ENCODE data around the gene SCN8A. TPM values are rescaled to one million over a fixed set of nuclear protein-coding genes. Genes with fewer than 3 reads are reported as not detected.

The SCN8A gene
- total RNA-seq (2022): 5.4 and 7.2 TPM in 2 replicates
- Bru-seq, nascent RNA: percentile 60 among the genes with signal in this experiment
- percentile 48 among the genes with signal in this experiment for BruChase-seq, experiment 1, labeled RNA remaining after a 6-hour chase
- percentile 48 among the genes with signal in this experiment for BruChase-seq, experiment 2, labeled RNA remaining after a 2-hour chase
- long read RNA-seq, partial matches to known transcripts: 0 of 6 reads
- long read RNA-seq, other reads (novel, unspliced or antisense): 6 of 6 reads

GRCh38 chr12:51591016-51591901, at the start of gene SCN8A:
SCN8A (plus strand) TSS chr12:51591233; CDS start chr12:51662818, 71,585 bp downstream.
- H3K9me3 Mint-ChIP-seq (ENCODE audit: low read depth, unreplicated experiment): no peaks in the 10 kb centered on the region
- peak; percentile 61 for DNase-seq
- CTCF ChIA-PET: no interaction called here
- H3K36me3 Mint-ChIP-seq (ENCODE audit: insufficient read depth, unreplicated experiment): peaks cover 19% of the 10 kb centered on the region
- peak within 1 kb of the TSS; percentile 91 for H3K4me3 Mint-ChIP-seq (ENCODE audit: low read depth, unreplicated experiment)
- no peaks in the 10 kb centered on the region for H3K27me3 Mint-ChIP-seq (ENCODE audit: unreplicated experiment)
- H3K4me1 Mint-ChIP-seq (ENCODE audit: low read depth, unreplicated experiment): peaks cover 2% of the 10 kb centered on the region
- H3K27ac Mint-ChIP-seq (ENCODE audit: unreplicated experiment): peak within 1 kb of the TSS; percentile 61
- BruUV-seq (replicated peaks): no TSS peak
- intact Hi-C loops (cut with micrococcal nuclease; ENCODE audit: unreplicated experiment): no loop called here
- TF ChIP-seq CTCF (IDR thresholded peaks at IDR 0.05; ENCODE audit: unreplicated experiment): no peak

GRCh38 chr12:51546097-51546496, 44.9 kb upstream of the SCN8A start:
- intact Hi-C loops (cut with micrococcal nuclease; ENCODE audit: unreplicated experiment): no loop called here
- no peaks in the 10 kb centered on the region for H3K36me3 Mint-ChIP-seq (ENCODE audit: insufficient read depth, unreplicated experiment)
- no peak overlapping the region for H3K27ac Mint-ChIP-seq (ENCODE audit: unreplicated experiment)
- CTCF ChIA-PET: no interaction called here
- H3K9me3 Mint-ChIP-seq (ENCODE audit: low read depth, unreplicated experiment): no peaks in the 10 kb centered on the region
- no peak for DNase-seq
- no peak for TF ChIP-seq CTCF (IDR thresholded peaks at IDR 0.05; ENCODE audit: unreplicated experiment)
- BruUV-seq (replicated peaks): no TSS peak
- no peaks in the 10 kb centered on the region for H3K4me1 Mint-ChIP-seq (ENCODE audit: low read depth, unreplicated experiment)
- peaks cover 42% of the 10 kb centered on the region for H3K27me3 Mint-ChIP-seq (ENCODE audit: unreplicated experiment)
- no peak overlapping the region for H3K4me3 Mint-ChIP-seq (ENCODE audit: low read depth, unreplicated experiment)

DNA sequence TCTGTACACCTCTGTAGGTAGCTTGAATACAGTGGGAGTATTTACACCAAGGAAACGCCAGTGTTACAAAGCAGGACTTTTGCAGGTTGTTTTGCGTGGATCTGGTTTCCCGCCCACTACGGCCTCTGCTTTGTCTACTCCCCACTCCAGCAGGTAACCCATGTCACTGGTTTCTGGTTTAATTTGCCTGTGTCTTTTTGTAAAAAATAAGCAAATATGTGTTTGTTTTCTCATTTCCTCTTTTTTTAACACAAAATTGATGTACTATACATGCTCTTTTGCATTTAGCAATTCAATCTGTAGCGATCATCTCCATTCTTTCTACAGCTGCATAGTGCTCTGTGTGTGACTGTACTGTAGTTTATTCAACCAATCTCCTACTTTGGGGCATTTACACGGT, 43.4 kb upstream of the SCN8A start:
- H3K4me1 Mint-ChIP-seq (ENCODE audit: low read depth, unreplicated experiment): no peaks in the 10 kb centered on the region
- CTCF ChIA-PET: no interaction called here
- H3K27me3 Mint-ChIP-seq (ENCODE audit: unreplicated experiment): peaks cover 57% of the 10 kb centered on the region
- no peaks in the 10 kb centered on the region for H3K36me3 Mint-ChIP-seq (ENCODE audit: insufficient read depth, unreplicated experiment)
- H3K4me3 Mint-ChIP-seq (ENCODE audit: low read depth, unreplicated experiment): no peak overlapping the region
- intact Hi-C loops (cut with micrococcal nuclease; ENCODE audit: unreplicated experiment): no loop called here
- H3K9me3 Mint-ChIP-seq (ENCODE audit: low read depth, unreplicated experiment): no peaks in the 10 kb centered on the region
- DNase-seq: no peak
- no peak overlapping the region for H3K27ac Mint-ChIP-seq (ENCODE audit: unreplicated experiment)
- BruUV-seq (replicated peaks): no TSS peak
- TF ChIP-seq CTCF (IDR thresholded peaks at IDR 0.05; ENCODE audit: unreplicated experiment): no peak

DNA sequence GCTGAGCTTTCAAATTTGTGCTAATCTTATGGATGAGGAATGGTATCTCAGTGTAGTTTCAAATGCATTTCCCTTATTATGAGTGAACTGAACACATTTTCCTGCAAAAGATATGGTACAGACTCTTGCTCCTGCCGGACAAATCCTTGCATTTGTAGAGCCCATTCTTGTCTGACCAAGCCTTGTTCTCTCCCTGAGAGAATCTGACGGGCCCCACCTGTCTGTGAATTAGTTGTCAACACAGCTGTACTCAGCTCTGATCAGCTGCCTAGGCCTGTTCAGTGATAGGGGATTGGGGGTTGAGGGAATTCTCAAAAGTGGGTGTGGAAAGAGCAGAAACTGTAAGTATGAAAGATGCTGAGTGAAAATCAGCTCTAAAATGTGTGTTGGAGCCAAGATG, 42.8 kb upstream of the SCN8A start:
- peaks cover 63% of the 10 kb centered on the region for H3K27me3 Mint-ChIP-seq (ENCODE audit: unreplicated experiment)
- no peaks in the 10 kb centered on the region for H3K9me3 Mint-ChIP-seq (ENCODE audit: low read depth, unreplicated experiment)
- no TSS peak for BruUV-seq (replicated peaks)
- CTCF ChIA-PET: no interaction called here
- DNase-seq: no peak
- no peaks in the 10 kb centered on the region for H3K36me3 Mint-ChIP-seq (ENCODE audit: insufficient read depth, unreplicated experiment)
- H3K4me3 Mint-ChIP-seq (ENCODE audit: low read depth, unreplicated experiment): no peak overlapping the region
- intact Hi-C loops (cut with micrococcal nuclease; ENCODE audit: unreplicated experiment): no loop called here
- no peaks in the 10 kb centered on the region for H3K4me1 Mint-ChIP-seq (ENCODE audit: low read depth, unreplicated experiment)
- no peak overlapping the region for H3K27ac Mint-ChIP-seq (ENCODE audit: unreplicated experiment)
- no peak for TF ChIP-seq CTCF (IDR thresholded peaks at IDR 0.05; ENCODE audit: unreplicated experiment)
